NOMO-1 treated with DMSO at 0.1 percent for 48 hours (cell line): ENCODE measurements around the gene RNPEP.
"Not testable (repeated sequence)": the region's sequence is repeated elsewhere in the genome, so short reads cannot be mapped to it uniquely, and the experiment has no call there.

ENCODE experiments used
- DNase-seq: peaks from one replicate; lab custom pipeline; 2025; ENCODE audit not compliant: unreplicated experiment; lab: John Stamatoyannopoulos, UW

RNPEP gene

DNA sequence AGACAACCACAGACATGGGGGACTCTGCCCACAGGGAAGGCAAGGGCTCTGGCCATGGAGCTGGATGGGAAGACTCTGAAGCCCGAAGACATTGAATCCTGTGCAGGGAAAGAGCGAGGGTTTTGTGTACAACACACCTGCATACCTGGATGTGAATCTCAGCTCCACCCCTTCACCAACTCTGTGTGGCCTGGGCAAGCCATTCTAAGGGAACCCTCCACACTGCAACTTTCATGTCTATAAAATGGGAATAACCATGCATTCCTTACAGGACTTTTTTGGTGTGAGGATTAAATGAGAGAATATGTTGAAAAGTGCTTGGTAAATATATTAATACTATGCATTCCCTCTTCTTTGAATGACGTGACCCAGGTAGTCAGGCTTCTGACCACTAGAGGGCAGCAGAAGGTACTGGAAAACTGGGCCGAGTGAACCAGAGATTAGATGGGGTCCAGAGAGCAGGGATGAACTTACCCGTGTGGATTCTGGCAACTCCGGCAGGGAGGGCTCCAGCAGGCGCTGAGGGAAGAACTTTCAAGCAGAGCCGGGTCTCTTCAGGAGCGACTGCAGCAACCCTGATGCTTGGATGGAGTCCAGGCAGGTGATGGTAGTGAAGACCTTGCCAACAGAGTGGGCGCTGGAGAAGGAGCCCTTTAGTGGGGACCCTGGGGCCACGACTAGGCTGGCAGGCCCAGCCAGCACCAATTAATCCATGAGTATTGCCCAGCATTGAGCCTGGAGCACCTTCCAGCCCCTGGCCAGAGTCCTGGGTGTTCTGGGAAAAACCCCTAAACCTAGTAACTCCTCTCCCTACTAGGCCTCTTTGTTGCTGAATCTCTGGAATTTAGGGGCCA lies 27.1 kb downstream of the RNPEP start:
- DNase-seq, result peak; percentile 27

GRCh38 chr1:202010180-202011015 lies 27.9 kb downstream of the RNPEP start, which contains the start of gene ELF3:
ELF3 (plus strand) TSS chr1:202010587; CDS start chr1:202011137, 550 bp downstream.
- DNase-seq, result no peak

DNA sequence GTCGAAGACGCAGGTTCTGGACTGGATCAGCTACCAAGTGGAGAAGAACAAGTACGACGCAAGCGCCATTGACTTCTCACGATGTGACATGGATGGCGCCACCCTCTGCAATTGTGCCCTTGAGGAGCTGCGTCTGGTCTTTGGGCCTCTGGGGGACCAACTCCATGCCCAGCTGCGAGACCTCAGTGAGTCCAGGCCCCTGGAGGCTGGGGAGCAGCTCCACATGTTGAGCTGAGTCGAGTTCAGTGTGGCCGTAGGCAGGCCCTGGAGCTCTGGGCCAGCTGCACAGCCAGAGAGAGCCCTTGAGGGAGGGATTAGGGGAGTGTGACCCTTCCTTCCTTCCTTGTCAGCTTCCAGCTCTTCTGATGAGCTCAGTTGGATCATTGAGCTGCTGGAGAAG lies 29.5 kb downstream of the RNPEP start:
- DNase-seq, result no peak

DNA sequence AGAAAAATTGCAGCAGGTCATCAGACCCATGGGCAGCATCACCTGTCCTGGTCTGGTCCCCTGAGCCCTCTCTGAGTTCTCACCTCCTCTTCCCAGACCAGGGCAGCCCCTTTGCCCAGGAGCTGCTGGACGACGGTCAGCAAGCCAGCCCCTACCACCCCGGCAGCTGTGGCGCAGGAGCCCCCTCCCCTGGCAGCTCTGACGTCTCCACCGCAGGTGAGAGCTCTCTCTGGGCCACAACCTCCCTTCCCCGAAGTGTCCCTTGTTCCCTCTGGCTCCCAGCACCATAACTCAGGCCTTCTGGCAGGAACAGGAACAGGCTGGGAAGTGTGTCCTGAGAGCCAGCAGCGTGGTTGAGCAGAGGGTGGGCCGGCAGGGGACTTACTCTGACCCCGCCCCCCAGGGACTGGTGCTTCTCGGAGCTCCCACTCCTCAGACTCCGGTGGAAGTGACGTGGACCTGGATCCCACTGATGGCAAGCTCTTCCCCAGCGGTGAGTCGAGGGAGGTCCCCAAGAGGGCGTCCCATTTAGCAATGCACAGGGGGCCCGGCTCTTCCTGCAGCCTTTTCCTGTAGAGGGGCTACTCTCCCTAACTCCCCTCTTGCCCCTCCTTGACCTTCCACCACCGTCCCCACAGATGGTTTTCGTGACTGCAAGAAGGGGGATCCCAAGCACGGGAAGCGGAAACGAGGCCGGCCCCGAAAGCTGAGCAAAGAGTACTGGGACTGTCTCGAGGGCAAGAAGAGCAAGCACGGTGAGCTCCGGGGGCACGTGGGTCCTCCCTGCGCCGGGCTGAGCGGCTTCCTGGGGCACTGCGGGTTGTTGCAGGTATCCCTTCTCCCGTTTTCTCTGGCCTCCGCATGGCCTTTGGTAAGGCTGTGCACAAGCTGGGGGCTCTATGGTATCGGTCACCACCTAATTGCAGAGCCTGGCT lies 30.4 kb downstream of the RNPEP start:
- no peak for DNase-seq

GRCh38 chr1:202013603-202014002 lies 31.2 kb downstream of the RNPEP start:
- no peak for DNase-seq

DNA sequence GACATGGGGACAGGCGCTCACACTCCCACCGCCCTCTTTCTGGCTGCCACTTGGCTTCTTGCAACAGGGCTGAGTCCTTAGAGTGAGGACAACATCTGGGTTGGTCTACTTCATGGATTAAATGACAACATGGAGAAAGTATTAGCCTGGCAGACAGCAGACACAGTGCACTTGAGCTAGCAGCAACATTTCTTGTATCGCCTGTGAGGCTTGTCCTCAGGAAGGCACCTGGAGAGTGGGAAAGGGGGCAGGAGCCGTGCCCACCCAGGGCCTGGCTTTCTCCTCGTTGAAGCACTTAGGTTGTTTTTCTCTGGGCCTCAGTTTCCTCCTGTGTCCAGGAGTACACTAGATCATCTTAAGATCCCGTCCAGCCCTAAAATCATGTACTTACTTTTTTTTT lies 31.6 kb downstream of the RNPEP start:
- DNase-seq, result no peak

DNA sequence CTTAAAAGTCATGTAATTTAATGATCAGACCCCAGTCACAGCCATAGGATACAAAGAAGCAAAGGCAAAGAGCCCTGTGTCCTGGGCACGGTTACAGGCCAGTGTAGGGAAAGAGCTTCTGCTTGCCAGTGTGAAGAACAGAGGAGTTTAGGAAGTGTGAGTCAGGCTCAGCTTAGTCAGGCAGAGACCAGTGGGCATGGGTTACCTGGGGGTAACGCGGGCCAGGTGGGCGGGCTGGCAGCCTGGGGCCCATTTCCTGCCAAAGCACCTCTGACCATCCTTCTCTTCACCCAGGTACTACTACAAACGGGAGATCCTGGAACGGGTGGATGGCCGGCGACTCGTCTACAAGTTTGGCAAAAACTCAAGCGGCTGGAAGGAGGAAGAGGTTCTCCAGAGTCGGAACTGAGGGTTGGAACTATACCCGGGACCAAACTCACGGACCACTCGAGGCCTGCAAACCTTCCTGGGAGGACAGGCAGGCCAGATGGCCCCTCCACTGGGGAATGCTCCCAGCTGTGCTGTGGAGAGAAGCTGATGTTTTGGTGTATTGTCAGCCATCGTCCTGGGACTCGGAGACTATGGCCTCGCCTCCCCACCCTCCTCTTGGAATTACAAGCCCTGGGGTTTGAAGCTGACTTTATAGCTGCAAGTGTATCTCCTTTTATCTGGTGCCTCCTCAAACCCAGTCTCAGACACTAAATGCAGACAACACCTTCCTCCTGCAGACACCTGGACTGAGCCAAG lies 32.6 kb downstream of the RNPEP start:
- DNase-seq, result no peak

DNA sequence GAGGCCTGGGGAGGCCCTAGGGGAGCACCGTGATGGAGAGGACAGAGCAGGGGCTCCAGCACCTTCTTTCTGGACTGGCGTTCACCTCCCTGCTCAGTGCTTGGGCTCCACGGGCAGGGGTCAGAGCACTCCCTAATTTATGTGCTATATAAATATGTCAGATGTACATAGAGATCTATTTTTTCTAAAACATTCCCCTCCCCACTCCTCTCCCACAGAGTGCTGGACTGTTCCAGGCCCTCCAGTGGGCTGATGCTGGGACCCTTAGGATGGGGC lies 33.2 kb downstream of the RNPEP start:
- no peak for DNase-seq

- DNase-seq, result no peak
These were observed 33.8 kb downstream of the RNPEP start for GRCh38 chr1:202016022-202016810.

- DNase-seq, result no peak
These were observed 34.6 kb downstream of the RNPEP start for GRCh38 chr1:202016811-202017748.

DNA sequence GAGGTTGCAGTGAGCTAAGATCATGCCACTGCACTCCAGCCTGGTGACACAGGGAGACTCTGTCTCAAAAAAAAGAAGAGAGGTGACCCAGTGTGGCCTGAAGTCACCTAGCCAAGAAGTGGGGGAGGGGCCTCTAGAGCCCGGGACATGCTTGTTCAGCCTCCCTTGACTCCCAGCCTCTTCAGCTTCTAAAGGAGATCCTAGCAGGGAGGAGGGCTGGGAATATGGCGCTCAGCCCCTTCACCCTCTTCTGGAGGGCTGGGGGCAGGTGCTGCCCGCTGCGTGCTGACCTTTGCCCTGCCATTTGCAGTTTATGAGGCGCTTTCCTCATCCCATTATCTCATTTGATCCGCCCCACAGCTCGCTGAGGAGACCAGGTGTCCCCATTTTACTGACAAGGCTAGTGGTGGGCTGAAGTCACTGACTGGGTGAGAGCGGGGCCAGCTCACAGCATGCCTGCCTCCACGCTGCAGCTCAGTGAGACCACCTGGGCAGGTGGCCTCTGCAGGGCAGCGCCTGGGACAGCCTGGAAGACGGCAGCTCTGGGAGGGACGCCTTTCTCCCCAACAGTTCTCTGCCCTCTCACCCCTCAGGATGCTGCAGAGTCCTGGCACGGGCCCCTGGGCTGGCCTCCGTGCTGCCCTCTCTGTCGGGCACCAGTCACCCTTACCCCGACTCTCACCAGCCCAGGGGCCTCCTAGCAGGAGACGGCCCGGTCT lies 35.5 kb downstream of the RNPEP start:
- no peak for DNase-seq

DNA sequence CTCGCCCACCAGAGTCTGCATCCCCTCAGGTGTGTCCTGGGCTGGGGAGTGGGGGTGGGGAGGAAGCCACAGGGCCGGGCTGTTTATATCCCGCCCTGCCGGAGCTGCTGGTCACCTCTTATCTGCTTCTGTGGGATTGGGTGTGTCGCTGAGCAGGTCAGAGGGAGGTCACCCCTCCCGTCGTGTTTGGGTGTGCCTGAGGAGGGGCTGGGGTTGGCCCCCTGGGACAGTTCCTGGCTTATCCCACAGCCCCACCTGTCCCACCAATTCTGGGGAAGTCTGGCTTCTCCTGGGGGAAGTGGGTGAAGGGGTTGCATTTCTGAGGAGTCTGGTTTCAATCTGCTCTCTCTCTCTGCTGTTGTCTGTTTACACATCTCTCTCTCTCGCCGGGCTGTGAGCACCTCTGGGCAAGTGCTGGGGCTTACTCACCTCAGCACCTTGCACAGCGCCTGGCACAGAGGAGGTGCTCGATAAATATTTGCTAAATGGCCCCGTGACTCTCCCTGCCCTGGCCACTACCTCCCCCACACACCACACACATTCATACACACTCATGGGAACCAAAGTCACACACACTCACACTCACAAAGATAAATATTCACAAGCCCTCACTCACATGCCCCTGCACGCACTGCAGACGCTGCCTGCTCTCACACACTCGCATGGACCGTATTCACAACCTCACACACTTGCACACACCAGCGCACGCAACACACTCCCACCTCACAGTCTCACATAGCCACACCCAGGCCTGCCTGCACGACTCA lies 36.2 kb downstream of the RNPEP start:
- DNase-seq, result no peak

DNA sequence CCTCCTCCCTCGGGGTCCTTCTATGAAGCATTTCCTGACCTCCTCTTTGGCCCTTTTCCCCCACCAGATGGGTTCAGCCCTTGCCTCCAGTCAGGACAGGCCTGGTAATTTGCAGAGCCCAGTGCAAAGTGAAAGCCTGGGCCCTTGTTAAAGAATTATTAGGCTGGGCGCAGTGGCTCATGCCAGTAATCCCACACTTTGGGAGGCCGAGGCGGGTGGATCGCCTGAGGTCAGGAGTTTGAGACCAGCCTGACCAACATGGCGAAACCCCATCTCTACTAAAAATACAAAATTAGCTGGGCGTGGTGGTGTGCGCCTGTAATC lies 36.7 kb downstream of the RNPEP start:
- DNase-seq, result not testable (repeated sequence)

DNA sequence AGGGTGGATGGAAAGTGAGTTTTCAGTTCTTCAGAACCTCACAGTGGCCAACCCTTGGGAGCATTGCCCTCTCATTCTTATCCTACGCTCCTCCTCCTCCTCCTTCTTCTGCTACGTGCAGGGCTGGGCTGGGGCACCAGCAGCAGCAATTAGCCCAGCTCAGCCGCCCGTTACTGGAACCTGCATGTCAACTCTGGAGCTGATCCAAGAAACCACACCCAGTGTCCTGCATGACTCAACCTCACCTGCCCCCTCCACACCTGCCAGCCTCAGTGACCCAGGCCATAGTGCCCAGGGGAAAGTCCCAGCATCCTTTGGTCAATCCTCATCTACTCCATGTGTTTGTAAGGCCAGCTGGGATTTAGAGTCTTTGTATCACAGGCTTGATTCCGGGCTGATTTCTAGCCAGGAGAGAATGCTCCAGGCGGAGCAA lies 40.6 kb downstream of the RNPEP start:
- DNase-seq, result no peak

- DNase-seq, result no peak
These were observed 46.8 kb downstream of the RNPEP start for GRCh38 chr1:202029171-202029665.

GRCh38 chr1:202029727-202030126 lies 47.3 kb downstream of the RNPEP start:
- DNase-seq, result no peak

DNA sequence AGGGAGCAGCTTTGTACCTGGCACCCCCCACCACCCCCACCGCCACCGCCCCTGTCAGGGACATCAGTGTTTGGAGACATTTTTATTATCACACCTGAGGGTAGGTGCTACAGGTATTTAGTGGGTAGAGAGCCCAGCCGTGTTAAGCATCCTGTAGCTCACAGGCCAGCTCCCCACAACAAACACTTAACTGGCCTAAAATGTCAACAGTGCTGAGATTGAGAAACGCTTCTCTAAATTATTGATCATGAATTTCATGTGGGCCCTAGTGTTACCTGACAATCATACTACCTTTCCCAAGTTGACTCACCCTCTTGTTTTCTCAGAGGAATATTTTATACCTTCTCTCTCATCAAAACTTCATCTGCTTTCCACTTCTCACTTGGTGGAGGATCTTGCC lies 49.3 kb downstream of the RNPEP start:
- no peak for DNase-seq
